Measurements from ENCODE around the gene RIMS1. TPM values are rescaled to one million over a fixed set of nuclear protein-coding genes. Genes with fewer than 3 reads are reported as not detected.

Gene RIMS1
- total and polyA plus RNA-seq, 12 donors = 0.07 to 2.8 (median 0.20) TPM; not detected in 3

GRCh38 chr6:72246926-72247325 lies 360.6 kb downstream of the RIMS1 start:
- WGBS, 2 donors = 84 to 92% methylated on average over 4 of the region's 4 CpGs
- H3K4me3 ChIP-seq = no peak overlapping the region
- H3K27me3 ChIP-seq = no peaks in the 10 kb centered on the region
- no peak for TF ChIP-seq CTCF (IDR thresholded peaks at IDR 0.05)
- no peaks in the 10 kb centered on the region for H3K36me3 ChIP-seq
- ATAC-seq = no peak
- no peaks in the 10 kb centered on the region for H3K4me1 ChIP-seq
- H3K9me3 ChIP-seq = no peaks in the 10 kb centered on the region
- DNase-seq = no peak
- no peak overlapping the region for H3K27ac ChIP-seq
- intact Hi-C loops (cut with DNase I) = no loop called here

GRCh38 chr6:72248621-72249020 lies 362.3 kb downstream of the RIMS1 start:
- Histone ChIP-seq H3K9me3 (no peaks in the 10 kb centered on the region), H3K27me3 (no peaks in the 10 kb centered on the region), H3K4me1 (no peaks in the 10 kb centered on the region), H3K4me3 (no peak overlapping the region), H3K27ac (no peak overlapping the region), H3K36me3 (no peaks in the 10 kb centered on the region)
- ATAC-seq (no peak), DNase-seq (no peak)
- TF ChIP-seq CTCF (IDR thresholded peaks at IDR 0.05) = no peak
- intact Hi-C loops (cut with DNase I) = no loop called here
- WGBS, 2 donors = 85 to 88% methylated on average over 1 of the region's 1 CpG

- Histone ChIP-seq H3K27me3 (no peaks in the 10 kb centered on the region), H3K36me3 (no peaks in the 10 kb centered on the region), H3K9me3 (no peaks in the 10 kb centered on the region), H3K27ac (no peak overlapping the region), H3K4me3 (no peak overlapping the region), H3K4me1 (no peaks in the 10 kb centered on the region)
- no peak for TF ChIP-seq CTCF (IDR thresholded peaks at IDR 0.05)
- WGBS, 2 donors = 94 to 95% methylated on average over 3 of the region's 3 CpGs
- ATAC-seq = no peak
- intact Hi-C loops (cut with DNase I) = no loop called here
- no peak for DNase-seq
These were observed 364.3 kb downstream of the RIMS1 start for GRCh38 chr6:72250664-72251063.

GRCh38 chr6:72260489-72260888 lies 374.1 kb downstream of the RIMS1 start:
- Histone ChIP-seq H3K4me1 (no peaks in the 10 kb centered on the region), H3K9me3 (no peaks in the 10 kb centered on the region), H3K27ac (no peak overlapping the region), H3K4me3 (no peak overlapping the region), H3K27me3 (no peaks in the 10 kb centered on the region), H3K36me3 (no peaks in the 10 kb centered on the region)
- intact Hi-C loops (cut with DNase I) = no loop called here
- TF ChIP-seq CTCF (IDR thresholded peaks at IDR 0.05) = no peak
- ATAC-seq (no peak), DNase-seq (no peak)
- 57 to 61% methylated on average over 3 of the region's 3 CpGs for WGBS, 2 donors

- H3K4me1 ChIP-seq = no peaks in the 10 kb centered on the region
- ATAC-seq (no peak), DNase-seq (no peak)
- intact Hi-C loops (cut with DNase I) = no loop called here
- no peak for TF ChIP-seq CTCF (IDR thresholded peaks at IDR 0.05)
- H3K9me3 ChIP-seq = no peaks in the 10 kb centered on the region
- 84 to 85% methylated on average over 3 of the region's 3 CpGs for WGBS, 2 donors
- H3K27ac ChIP-seq = no peak overlapping the region
- H3K36me3 ChIP-seq = no peaks in the 10 kb centered on the region
- no peaks in the 10 kb centered on the region for H3K27me3 ChIP-seq
- H3K4me3 ChIP-seq = no peak overlapping the region
These were observed 375.2 kb downstream of the RIMS1 start for GRCh38 chr6:72261554-72261953.

All from heart right ventricle (tissue), 16 donors.